HG03571 (cell line): Measurements from ENCODE around the gene PLCL1.

Experiments used
- ATAC-seq: cut with Tn5 transposase; IDR thresholded peaks from one replicate; pipeline ENCODE4 v1.9.1; 2021; ENCODE audit not compliant: unreplicated experiment

The PLCL1 gene

DNA sequence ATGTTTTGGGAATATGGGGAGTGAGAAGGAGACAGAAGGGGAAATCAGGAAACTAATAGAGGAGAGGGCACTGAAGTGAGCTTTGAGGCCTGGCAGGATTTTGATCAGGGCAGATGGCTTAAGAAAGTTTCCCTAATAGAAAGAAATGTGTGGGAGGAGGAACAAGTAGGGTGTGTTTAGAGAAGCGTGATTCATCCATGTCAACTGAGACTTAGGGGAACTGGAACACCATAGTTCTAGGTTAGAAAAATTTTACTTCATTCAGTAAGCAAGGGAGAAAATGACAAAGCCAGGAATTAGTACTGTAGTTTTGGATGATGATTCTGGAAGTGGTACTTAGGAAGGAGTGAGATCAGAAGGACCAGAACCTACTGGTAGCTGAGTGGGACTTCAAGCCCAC, 296.0 kb downstream of the PLCL1 start:
- no peak for ATAC-seq

GRCh38 chr2:198101688-198102087, 297.3 kb downstream of the PLCL1 start:
- no peak for ATAC-seq

GRCh38 chr2:198102120-198102519, 297.7 kb downstream of the PLCL1 start:
- ATAC-seq: no peak

DNA sequence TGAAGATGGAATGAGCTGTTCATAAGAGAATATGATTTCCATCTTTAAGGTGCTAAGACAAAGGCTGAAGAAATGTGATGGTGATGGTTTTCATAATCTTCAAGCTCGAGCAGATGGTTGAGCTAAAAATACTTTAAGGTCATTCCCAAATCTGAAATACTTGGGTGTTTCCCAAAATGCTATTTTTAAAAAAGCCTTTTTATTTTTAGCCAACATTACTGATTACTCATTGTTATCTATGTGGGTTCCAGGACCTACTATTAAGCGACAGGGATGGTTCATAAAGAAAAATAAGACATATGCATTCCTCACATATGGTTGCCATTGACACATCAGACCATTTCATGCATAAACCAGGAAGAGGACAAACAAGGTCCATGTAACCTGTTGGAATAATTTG, 298.5 kb downstream of the PLCL1 start:
- ATAC-seq: no peak

DNA sequence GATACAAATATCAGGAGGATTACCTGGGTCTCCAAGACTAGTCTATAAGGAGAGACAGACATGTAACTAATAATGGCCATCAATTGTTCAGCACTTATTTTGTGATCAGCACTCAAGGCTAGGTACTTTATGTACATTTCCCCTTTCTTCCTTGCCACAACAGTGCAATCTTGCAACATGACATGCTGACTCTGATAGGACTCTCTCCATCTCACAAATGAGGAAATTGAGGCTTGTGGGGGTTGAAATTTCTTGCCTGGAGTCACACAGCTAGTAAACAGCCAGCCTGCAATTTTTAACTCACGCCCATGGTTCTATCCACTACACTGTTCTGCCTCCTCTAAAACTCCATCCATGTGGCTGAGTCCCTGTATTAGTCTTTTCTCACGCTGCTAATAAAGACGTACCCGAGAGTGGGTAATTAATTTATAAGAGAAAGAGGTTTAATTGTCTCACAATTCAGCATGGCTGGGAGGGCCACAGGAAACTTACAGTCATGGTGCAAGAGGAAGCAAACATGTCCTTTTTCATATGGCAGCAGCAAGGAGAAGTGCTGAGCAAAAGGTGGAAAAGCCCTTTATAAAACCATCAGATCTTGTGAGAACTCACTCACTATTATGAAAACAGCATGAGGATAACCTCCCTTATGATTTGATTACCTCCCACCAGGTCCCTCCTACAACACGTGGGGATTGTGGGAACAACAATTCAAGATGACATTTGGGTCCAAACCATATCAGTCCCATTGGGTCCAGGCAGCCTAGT, 302.4 kb downstream of the PLCL1 start:
- no peak for ATAC-seq

DNA sequence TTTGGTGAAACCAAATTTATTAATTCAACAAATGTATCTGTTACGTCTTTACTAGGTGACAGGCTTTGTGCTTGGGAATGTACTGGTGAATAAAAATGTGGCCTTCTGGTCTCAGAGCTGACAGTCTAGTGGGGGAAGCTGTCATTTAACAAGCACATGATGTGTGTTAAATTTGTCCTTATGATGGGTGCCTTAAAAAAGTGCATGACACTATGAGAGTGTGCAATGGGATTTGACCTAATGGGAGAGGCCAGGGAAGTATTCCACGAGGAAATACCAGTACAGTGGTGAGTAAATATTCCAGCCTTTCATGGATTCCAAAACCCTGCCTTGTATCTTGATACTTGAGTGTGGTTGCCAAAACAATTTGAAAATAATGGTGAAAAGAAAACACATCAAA, 308.9 kb downstream of the PLCL1 start:
- no peak for ATAC-seq

GRCh38 chr2:198114064-198114463, 309.7 kb downstream of the PLCL1 start:
- no peak for ATAC-seq

DNA sequence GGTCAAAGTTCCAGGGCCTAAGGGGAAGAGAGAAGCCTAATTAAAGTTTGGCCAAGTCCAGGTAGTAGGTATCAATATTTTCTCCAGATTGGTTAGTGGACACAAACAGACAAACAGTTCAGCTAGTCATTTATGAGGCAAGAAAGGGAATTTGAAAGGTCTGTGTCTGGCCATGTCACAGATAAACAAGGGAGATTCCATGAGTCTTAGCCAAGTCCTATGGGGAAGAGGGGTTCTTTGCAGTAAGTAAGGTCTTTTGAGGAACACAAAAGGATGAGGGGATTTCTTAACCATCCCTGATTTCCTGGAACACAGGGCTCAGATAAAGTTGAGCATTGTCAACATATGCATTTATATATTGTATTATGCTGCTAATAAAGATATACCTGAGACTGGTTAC, 310.8 kb downstream of the PLCL1 start:
- no peak for ATAC-seq

- ATAC-seq: no peak
Observed at GRCh38 chr2:198116756-198117155, 312.4 kb downstream of the PLCL1 start.

DNA sequence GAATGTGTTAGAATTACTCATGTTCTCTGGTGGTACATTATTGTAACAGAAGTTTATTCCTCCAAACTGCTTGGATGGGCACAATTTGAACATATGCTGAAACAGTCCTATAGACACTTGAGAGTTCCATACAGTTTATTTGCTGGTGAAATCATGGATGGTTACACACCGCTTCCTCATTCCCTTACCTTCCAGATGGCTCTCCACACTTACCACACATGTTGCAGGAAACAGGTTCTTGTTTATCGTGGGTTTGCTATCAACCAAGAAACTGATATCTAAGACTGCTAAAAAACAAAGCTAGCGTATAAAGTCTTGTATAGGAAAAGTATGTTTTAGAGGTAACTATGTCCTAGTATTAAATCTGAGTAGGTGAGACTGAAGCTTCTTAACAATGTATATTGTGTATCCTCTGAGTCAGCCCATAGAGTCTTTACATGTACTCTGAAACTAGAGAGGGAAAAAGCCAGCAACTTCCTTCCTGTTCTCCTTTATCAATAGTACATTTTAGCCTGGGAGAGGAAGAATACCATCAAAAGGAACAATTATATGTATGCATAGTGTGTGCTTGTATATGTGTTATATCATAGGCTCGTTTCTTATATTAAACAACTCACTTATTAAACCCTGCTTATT, 313.1 kb downstream of the PLCL1 start:
- no peak for ATAC-seq

- peak; percentile 62 for ATAC-seq
Observed at GRCh38 chr2:198127627-198128026, 323.2 kb downstream of the PLCL1 start.

DNA sequence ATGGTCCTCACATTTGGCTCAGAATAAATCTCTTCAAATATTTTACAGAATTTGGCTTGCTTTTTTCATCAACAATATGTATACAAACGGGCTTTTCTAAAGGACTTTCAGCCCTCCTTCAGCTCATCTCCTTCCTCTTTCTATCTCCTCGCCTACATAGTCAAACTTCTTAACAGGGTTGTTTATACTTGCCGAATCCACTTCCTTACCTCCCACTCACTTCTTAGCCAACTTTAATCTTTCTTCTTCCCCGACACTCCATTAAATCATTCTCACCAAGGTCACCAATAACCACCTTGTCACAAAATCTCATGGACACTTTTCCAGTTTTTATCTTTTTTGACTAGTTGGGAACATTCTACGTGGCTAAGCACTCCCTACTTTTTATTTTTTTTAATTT, 325.2 kb downstream of the PLCL1 start:
- no peak for ATAC-seq

GRCh38 chr2:198134293-198134955, 330.0 kb downstream of the PLCL1 start:
- no peak for ATAC-seq

- ATAC-seq: no peak
Observed at GRCh38 chr2:198135481-198135934, 331.1 kb downstream of the PLCL1 start.

- ATAC-seq: no peak
Observed at GRCh38 chr2:198136142-198136541, 331.7 kb downstream of the PLCL1 start.

GRCh38 chr2:198137733-198138132, 333.3 kb downstream of the PLCL1 start:
- ATAC-seq: no peak

DNA sequence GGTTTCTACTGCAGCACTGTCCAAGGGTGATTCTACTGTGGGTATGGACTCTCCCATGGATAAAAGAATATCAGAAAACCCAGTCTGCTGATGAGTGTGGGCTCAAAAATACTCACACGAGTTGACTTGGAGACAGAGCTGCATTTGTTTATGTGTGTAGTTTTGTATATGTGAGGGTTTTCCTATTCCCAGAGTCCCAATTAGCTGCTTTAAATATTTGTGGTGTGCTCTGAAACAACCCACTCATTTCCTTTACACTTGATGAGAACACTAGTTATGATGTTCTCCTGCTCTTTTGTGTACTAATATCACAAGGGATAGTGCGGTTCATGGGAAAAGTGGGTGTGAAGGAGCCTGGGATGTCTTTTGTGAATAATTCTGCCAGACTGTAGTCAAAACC, 337.3 kb downstream of the PLCL1 start:
- ATAC-seq: no peak

DNA sequence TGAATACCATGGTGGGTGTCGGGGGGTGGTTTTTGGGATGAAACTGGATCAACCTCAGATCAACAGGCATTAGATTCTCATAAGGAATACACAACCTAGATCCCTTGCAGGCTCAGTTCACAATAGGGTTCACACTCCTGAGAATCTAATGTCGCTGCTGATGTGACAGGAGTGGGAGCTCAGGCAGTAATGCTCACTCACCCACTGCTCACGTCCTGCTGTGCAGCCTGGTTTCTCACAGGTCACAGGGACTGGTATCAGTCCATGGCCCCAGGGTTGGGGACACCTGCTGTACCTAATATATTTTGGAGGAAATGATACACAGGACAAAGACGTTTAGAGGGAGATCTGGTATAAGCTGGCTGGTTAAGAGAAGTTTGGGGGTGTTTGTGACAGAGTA, 338.8 kb downstream of the PLCL1 start:
- no peak for ATAC-seq

GRCh38 chr2:198143793-198144192, 339.4 kb downstream of the PLCL1 start:
- ATAC-seq: no peak

GRCh38 chr2:198144660-198145059, 340.3 kb downstream of the PLCL1 start:
- no peak for ATAC-seq

DNA sequence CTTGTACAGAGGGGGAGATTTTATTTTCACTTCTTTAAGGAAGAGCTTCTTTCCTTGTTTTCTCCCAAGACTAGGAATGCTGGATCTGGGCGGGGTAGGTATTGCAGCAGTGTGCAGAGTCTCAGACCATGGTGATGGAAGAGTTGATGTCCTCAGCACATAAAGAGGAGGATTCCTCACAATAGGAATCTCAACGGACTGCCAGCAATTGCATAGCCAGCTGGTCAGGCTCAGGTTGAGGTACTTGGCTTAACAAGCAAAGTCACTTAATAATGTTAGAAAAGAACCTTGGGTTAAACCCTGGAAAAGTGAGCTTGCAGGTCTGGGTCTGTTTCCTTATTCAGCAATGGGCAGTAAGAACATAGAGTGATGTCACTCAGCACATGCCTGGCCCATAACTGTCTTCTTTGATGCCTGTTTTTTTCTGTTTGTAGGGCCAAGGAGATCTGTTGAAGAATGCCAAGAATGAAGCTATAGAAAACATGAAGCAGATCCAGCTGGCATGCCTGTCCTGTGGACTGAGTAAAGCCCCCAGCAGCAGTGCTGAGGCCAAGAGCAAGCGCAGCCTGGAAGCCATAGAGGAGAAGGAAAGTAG, 342.1 kb downstream of the PLCL1 start:
- ATAC-seq: no peak

DNA sequence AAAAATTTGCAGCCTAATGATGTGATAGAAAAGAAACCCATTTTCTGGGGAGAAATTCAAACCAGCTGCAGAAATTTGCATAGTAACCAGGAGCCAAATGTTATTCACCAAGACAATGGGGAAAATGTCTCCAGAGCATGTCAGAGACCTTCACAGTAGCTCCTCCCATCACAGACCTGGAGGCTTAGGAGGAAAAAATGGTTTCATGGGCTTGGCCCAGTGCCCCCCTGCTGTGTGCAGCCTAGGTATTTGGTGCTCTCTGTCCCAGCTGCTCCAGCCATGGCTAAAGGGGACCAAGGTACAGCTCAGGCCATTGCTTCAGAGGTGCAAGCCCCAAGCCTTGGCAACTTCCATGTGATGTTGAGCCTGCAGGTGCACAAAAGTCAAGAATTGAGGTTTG, 352.9 kb downstream of the PLCL1 start:
- no peak for ATAC-seq
